ENCODE measurements around the gene CLEC1B.

DNA sequence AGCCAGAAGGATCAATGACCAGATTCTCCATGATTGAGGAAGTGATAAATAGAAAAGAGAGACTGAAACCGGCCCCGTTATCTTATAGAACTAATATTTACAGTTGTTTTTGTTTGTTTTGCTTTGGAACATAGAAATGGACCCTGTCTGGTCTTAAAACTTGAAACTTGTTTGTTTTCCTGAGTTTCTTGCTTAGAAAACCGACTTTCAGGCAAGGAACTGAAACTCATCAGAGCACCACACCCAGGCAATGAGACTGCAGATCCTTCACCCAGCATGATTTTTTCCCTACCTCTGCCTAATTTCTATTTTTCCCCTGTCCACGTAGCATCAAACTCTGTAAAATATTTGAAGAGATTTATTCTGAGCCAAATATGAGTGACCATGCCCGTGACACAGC is 38.3 kb downstream of the CLEC1B start:
- TF ChIP-seq EZH2 (IDR thresholded peaks at IDR 0.05), result no peak
- TF ChIP-seq POLR2AphosphoS5 (IDR thresholded peaks at IDR 0.05; ENCODE audit: borderline replicate concordance, low read depth, low read length), result no peak
- no peak for TF ChIP-seq FOXP2 (optimal IDR thresholded peaks at IDR 0.05; ENCODE audit: control extremely low read depth, extremely low read length, insufficient read depth)

All from SK-N-MC (cell line).